Calu3 (cell line): Measurements from ENCODE around the gene HELZ. TPM values are rescaled to one million over a fixed set of nuclear protein-coding genes. Genes with fewer than 3 reads are reported as not detected.
A peak's percentile ranks its signal among the peaks of the same experiment; 100 is the strongest.

Experiments
- BruUV-seq: library from RNA; stranded (reverse); fragments of 400-500 nt; replicated peaks from 2 replicates; lab custom pipeline; 2021; lab: Mats Ljungman, UMichigan
- CTCF ChIA-PET: fragments of 300-600 bp; sonication (Branson Sonifier 250); formaldehyde crosslinking; loops from one replicate; lab custom pipeline; 2022; ENCODE audit warnings: antibody characterized with exemption; lab: Charles Lee
- DNase-seq: peaks from one replicate; pipeline ENCODE4 v3.0.0; 2022
- H3K27ac Mint-ChIP-seq: one replicate; pipeline ENCODE4 v1.8.0; 2022; ENCODE audit warnings: mixed read lengths; ENCODE audit not compliant: unreplicated experiment
- H3K27me3 Mint-ChIP-seq: one replicate; pipeline ENCODE4 v1.8.0; 2022; ENCODE audit warnings: mixed read lengths; ENCODE audit not compliant: unreplicated experiment
- H3K36me3 Mint-ChIP-seq: one replicate; pipeline ENCODE4 v1.8.0; 2022; ENCODE audit warnings: mild to moderate bottlenecking, moderate library complexity, mixed read lengths; ENCODE audit not compliant: insufficient read depth, unreplicated experiment
- H3K4me1 Mint-ChIP-seq: one replicate; pipeline ENCODE4 v1.8.0; 2022; ENCODE audit warnings: mild to moderate bottlenecking, low read depth, mixed read lengths; ENCODE audit not compliant: unreplicated experiment
- H3K4me3 Mint-ChIP-seq: one replicate; pipeline ENCODE4 v1.8.0; 2022; ENCODE audit warnings: mild to moderate bottlenecking, low read depth, moderate library complexity, mixed read lengths; ENCODE audit not compliant: unreplicated experiment
- H3K9me3 Mint-ChIP-seq: one replicate; pipeline ENCODE4 v1.8.0; 2022; ENCODE audit warnings: low read depth, mixed read lengths; ENCODE audit not compliant: unreplicated experiment
- intact Hi-C: fragments of 100-400 bp; cut with micrococcal nuclease; formaldehyde crosslinking; loops from one replicate; pipeline ENCODE4 v1.10.0; 2022; ENCODE audit not compliant: unreplicated experiment
- total RNA-seq: library from RNA; stranded (reverse); gene quantifications from 2 replicates; pipeline ENCODE4 v1.2.3, GENCODE V29; 2022
- TF ChIP-seq, protein P1 (sequence below): fragments of 200-600 bp; IDR thresholded peaks from one replicate; pipeline ENCODE4 v1.8.0; 2022; ENCODE audit warnings: antibody characterized with exemption; ENCODE audit not compliant: unreplicated experiment

HELZ gene
- total RNA-seq, 1 experiment from 2014 or later: 60.8 TPM

DNA sequence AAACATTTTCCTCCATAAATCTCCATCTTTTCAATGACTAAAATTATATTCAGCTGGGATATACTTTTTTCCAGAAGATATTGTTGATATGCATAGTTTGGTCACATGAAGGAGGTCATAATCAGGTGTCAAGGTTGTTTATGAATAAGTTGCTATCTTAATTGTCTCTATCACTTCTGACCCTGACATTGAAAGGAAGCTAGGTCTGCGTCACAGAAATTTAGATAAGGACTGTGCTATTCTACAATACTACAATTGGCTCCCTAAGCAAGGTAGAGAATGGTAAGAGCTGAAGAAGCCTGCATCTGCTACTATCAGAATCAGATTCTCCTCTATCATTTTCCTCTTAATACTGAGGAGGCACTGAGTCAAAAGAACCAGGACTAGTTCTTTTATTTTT is 133.2 kb downstream of the HELZ start:
- H3K4me1 Mint-ChIP-seq: no peaks in the 10 kb centered on the region
- BruUV-seq: no TSS peak
- CTCF ChIA-PET: no interaction called here
- H3K27ac Mint-ChIP-seq: no peak overlapping the region
- intact Hi-C loops: no loop called here
- no peaks in the 10 kb centered on the region for H3K27me3 Mint-ChIP-seq
- TF ChIP-seq, protein P1, sequence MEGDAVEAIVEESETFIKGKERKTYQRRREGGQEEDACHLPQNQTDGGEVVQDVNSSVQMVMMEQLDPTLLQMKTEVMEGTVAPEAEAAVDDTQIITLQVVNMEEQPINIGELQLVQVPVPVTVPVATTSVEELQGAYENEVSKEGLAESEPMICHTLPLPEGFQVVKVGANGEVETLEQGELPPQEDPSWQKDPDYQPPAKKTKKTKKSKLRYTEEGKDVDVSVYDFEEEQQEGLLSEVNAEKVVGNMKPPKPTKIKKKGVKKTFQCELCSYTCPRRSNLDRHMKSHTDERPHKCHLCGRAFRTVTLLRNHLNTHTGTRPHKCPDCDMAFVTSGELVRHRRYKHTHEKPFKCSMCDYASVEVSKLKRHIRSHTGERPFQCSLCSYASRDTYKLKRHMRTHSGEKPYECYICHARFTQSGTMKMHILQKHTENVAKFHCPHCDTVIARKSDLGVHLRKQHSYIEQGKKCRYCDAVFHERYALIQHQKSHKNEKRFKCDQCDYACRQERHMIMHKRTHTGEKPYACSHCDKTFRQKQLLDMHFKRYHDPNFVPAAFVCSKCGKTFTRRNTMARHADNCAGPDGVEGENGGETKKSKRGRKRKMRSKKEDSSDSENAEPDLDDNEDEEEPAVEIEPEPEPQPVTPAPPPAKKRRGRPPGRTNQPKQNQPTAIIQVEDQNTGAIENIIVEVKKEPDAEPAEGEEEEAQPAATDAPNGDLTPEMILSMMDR: no peak
- no peaks in the 10 kb centered on the region for H3K9me3 Mint-ChIP-seq
- H3K4me3 Mint-ChIP-seq: no peak overlapping the region
- H3K36me3 Mint-ChIP-seq: peaks cover 19% of the 10 kb centered on the region
- DNase-seq: no peak

DNA sequence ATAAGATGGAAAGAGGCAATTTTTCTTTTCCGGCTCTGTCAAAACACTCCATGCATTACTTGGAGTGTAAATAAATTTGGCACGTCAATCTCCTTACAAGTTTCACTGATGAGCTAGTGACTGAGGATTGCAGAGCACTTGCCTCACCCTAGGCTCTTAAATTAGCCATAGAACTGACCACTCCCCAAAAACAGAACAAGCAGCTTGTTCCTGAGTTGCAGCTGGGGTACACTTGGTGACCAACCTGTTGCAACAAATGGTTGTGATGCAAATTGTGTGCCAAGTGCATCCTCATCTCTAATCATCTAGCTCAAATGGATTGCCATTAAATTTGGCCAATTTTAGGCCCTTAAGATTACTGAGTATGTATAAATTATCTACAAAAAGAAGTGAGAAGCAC is 133.7 kb downstream of the HELZ start:
- intact Hi-C loops: no loop called here
- DNase-seq: no peak
- Mint-ChIP-seq H3K36me3 (peaks cover 22% of the 10 kb centered on the region), H3K27me3 (no peaks in the 10 kb centered on the region), H3K4me1 (no peaks in the 10 kb centered on the region), H3K4me3 (no peak overlapping the region), H3K27ac (no peak overlapping the region), H3K9me3 (no peaks in the 10 kb centered on the region)
- CTCF ChIA-PET: no interaction called here
- TF ChIP-seq, protein P1: no peak
- no TSS peak for BruUV-seq

- no peaks in the 10 kb centered on the region for H3K9me3 Mint-ChIP-seq
- H3K27me3 Mint-ChIP-seq: no peaks in the 10 kb centered on the region
- H3K27ac Mint-ChIP-seq: peak overlapping the region; percentile 27
- no peak for DNase-seq
- CTCF ChIA-PET: no interaction called here
- H3K4me3 Mint-ChIP-seq: no peak overlapping the region
- intact Hi-C loops: no loop called here
- peaks cover 23% of the 10 kb centered on the region for H3K36me3 Mint-ChIP-seq
- TF ChIP-seq, protein P1: no peak
- no peaks in the 10 kb centered on the region for H3K4me1 Mint-ChIP-seq
- BruUV-seq: no TSS peak
Measured at GRCh38 chr17:67110619-67111018, 134.4 kb downstream of the HELZ start.

DNA sequence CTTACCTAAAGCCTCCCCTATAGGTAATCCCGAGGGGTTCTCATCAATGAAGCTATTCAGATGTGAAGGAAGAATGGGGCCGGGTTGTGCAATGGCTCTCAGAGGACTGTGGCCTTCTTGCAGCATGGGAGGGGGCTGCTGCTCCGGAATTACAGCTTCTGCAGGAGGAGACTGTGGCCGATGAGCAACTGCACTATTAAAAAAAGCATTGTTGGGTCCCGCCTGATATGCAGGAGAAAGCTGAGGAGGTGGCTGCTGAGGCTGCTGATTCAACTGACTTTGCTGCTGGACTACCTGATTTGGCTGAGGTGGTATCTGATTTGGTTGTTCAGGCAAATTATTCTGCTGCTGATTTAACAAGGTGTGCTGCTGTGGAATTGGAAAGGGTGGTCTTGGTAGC is 135.9 kb downstream of the HELZ start:
- no peaks in the 10 kb centered on the region for H3K4me1 Mint-ChIP-seq

More for the DNA sequence above, 135.9 kb downstream of the HELZ start:
- H3K4me3 Mint-ChIP-seq: no peak overlapping the region
- H3K36me3 Mint-ChIP-seq: peaks cover 23% of the 10 kb centered on the region
- TF ChIP-seq, protein P1: no peak
- CTCF ChIA-PET: interaction anchor here (0.5 kb wide), 1 partner anchor 683 kb away, joined by 3 read pairs; no protein-coding TSS in a partner anchor
- no peak for DNase-seq
- intact Hi-C loops: no loop called here
- H3K27me3 Mint-ChIP-seq: no peaks in the 10 kb centered on the region
- no TSS peak for BruUV-seq
- no peak overlapping the region for H3K27ac Mint-ChIP-seq
- H3K9me3 Mint-ChIP-seq: no peaks in the 10 kb centered on the region
